K562 (cell line): ENCODE results near the gene MDC1. TPM values are rescaled to one million over a fixed set of nuclear protein-coding genes. Genes with fewer than 3 reads are reported as not detected.

ENCODE experiments used
- ZNF589 ChIP-seq: fragments of 200-800 bp; sonication (Bioruptor generic); IDR thresholded peaks from 2 replicates; pipeline ENCODE4 v1.6.1; 2016; ENCODE audit warnings: low read depth, missing genetic modification characterization, missing compliant biosample characterization
- polyA plus RNA-seq, 8 experiments: library from polyadenylated mRNA; depleted of rRNA in 4 of 8; stranded (reverse) in 5 of 8; unstranded in 3 of 8; fragments of >200 nt; fragmentation: Nextera tagmentation in 2 of 8; fragmentation: Illumina TruSeq in 1 of 8; extraction: Ambion mirVana in 2 of 8; extraction: Trizol in 1 of 8; gene quantifications; 2 replicates each; pipeline versions ENCODE4 v1.2.1 to v1.2.3, GENCODE V29; 2011 to 2014; ENCODE audit warnings: inconsistent platforms in 1 of 8, missing spikeins in 1 of 8
- total RNA-seq, 7 experiments: library from RNA; depleted of rRNA in 6 of 7; stranded (reverse); fragments of >200 nt in 6 of 7; fragmentation: Illumina TruSeq in 2 of 7; extraction: Trizol in 2 of 7; gene quantifications; 2 replicates each; pipeline versions ENCODE4 v1.2.1 to v1.2.3, GENCODE V29; 2011 to 2021; ENCODE audit warnings: low replicate concordance in 1 of 7
- TF ChIP-seq, protein P1 (sequence below): fragments of 200-800 bp; sonication (Bioruptor generic); IDR thresholded peaks from 2 replicates; pipeline ENCODE4 v1.6.1; 2017; ENCODE audit warnings: missing genetic modification characterization, missing compliant biosample characterization
- TF ChIP-seq, protein P2 (sequence below): fragments of 250-450 bp; sonication (Bioruptor Pico); IDR thresholded peaks from 2 replicates; pipeline ENCODE4 v1.5.0; 2020; ENCODE audit warnings: mild to moderate bottlenecking, borderline replicate concordance
- TF ChIP-seq, protein P3 (sequence below): fragments of 450-650 bp; IDR thresholded peaks from 2 replicates; pipeline ENCODE4 v1.6.1; 2014; ENCODE audit warnings: low read depth, mild to moderate bottlenecking, moderate library complexity, borderline replicate concordance

MDC1 gene
- total and polyA plus RNA-seq, 9 of the 15 experiments (the other 6 are each of a cell fraction or from before 2014, with no cell fraction given): 8.2 to 114 (median 20.0) TPM

DNA sequence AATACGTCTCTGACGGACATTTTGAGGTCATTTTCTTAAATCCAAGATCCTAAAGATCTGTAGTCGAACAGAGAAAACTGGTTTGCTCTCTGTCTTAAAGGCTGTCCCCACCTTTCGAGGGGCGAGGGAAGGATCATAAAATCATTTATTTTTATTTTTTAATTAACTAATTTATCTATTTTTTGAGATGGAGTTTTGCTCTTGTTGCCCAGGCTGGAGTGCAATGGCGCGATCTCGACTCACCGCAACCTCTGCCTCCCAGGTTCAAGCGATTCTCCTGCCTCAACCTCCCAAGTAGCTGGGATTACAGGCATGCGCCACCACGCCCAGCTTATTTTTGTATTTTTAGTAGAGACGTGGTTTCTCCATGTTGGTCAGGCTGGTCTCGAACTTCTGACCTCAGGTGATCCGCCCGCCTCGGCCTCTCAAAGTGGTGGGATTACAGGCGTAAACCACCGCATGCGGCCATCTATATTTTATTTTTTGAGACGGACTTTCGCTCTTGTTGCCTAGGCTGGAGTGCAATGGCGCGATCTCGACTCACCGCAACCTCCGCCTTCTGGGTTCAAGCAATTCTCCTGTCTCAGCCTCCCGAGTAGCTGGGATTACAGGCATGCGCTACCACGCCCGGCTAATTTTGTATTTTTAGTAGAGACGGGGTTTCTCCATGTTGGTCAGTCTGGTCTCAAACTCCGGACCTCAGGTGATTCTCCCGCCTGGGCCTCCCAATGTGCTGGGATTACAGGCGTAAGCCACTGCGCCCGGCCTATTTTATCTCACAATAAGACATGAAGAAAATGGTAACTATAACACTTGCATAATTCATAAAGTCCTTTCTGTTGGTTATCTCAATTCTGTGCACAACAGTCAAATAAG is 1.0 kb upstream of the MDC1 start (continued):
- TF ChIP-seq, protein P1, sequence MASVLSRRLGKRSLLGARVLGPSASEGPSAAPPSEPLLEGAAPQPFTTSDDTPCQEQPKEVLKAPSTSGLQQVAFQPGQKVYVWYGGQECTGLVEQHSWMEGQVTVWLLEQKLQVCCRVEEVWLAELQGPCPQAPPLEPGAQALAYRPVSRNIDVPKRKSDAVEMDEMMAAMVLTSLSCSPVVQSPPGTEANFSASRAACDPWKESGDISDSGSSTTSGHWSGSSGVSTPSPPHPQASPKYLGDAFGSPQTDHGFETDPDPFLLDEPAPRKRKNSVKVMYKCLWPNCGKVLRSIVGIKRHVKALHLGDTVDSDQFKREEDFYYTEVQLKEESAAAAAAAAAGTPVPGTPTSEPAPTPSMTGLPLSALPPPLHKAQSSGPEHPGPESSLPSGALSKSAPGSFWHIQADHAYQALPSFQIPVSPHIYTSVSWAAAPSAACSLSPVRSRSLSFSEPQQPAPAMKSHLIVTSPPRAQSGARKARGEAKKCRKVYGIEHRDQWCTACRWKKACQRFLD (CRISPR knock-in tag): peak; percentile 75; the same call in 1 of the 2 replicates
- TF ChIP-seq, protein P2, sequence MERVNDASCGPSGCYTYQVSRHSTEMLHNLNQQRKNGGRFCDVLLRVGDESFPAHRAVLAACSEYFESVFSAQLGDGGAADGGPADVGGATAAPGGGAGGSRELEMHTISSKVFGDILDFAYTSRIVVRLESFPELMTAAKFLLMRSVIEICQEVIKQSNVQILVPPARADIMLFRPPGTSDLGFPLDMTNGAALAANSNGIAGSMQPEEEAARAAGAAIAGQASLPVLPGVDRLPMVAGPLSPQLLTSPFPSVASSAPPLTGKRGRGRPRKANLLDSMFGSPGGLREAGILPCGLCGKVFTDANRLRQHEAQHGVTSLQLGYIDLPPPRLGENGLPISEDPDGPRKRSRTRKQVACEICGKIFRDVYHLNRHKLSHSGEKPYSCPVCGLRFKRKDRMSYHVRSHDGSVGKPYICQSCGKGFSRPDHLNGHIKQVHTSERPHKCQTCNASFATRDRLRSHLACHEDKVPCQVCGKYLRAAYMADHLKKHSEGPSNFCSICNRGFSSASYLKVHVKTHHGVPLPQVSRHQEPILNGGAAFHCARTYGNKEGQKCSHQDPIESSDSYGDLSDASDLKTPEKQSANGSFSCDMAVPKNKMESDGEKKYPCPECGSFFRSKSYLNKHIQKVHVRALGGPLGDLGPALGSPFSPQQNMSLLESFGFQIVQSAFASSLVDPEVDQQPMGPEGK: 0 out of 2 replicates have a peak, but pooled peaks have one; percentile 46
- 0 out of 2 replicates have a peak, but pooled peaks have one; percentile 2 for TF ChIP-seq ZNF589
- TF ChIP-seq, protein P3, sequence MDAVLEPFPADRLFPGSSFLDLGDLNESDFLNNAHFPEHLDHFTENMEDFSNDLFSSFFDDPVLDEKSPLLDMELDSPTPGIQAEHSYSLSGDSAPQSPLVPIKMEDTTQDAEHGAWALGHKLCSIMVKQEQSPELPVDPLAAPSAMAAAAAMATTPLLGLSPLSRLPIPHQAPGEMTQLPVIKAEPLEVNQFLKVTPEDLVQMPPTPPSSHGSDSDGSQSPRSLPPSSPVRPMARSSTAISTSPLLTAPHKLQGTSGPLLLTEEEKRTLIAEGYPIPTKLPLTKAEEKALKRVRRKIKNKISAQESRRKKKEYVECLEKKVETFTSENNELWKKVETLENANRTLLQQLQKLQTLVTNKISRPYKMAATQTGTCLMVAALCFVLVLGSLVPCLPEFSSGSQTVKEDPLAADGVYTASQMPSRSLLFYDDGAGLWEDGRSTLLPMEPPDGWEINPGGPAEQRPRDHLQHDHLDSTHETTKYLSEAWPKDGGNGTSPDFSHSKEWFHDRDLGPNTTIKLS: 0 out of 2 replicates have a peak, but pooled peaks have one; percentile 62
